HepG2 (cell line): ENCODE results near the gene CDH23. TPM values are rescaled to one million over a fixed set of nuclear protein-coding genes. Genes with fewer than 3 reads are reported as not detected.

Experiments used
- ATAD3A ChIP-seq: sonication (generic); formaldehyde crosslinking; IDR thresholded peaks from 2 replicates; pipeline ENCODE4 v1.4.0; 2020; ENCODE audit warnings: missing genetic modification reagents
- ATF4 ChIP-seq, 2 experiments: fragments of 450-650 bp in 1 of 2; sonication (generic) in 1 of 2; formaldehyde crosslinking; IDR thresholded peaks; 2 replicates each; pipeline versions ENCODE4 v1.5.0 to v1.8.0; 2020 to 2022; ENCODE audit warnings: mild to moderate bottlenecking in 1 of 2, missing genetic modification reagents in 1 of 2
- ERF ChIP-seq: IDR thresholded peaks from 2 replicates; pipeline ENCODE4 v1.6.1; 2018; ENCODE audit warnings: missing biosample characterization, missing genetic modification reagents
- FLYWCH1 ChIP-seq: sonication (generic); formaldehyde crosslinking; IDR thresholded peaks from 2 replicates; pipeline ENCODE4 v1.8.1; 2023; ENCODE audit warnings: mild to moderate bottlenecking, missing genetic modification reagents
- GFI1 ChIP-seq: sonication (generic); formaldehyde crosslinking; IDR thresholded peaks from 2 replicates; pipeline ENCODE4 v1.5.0; 2020; ENCODE audit warnings: missing genetic modification reagents, mild to moderate bottlenecking, borderline replicate concordance
- HMGA1 ChIP-seq: sonication (generic); formaldehyde crosslinking; conservative IDR thresholded peaks from 2 replicates; pipeline ENCODE4 v1.4.0; 2020; ENCODE audit warnings: missing genetic modification reagents
- HNF1B ChIP-seq: sonication (generic); formaldehyde crosslinking; IDR thresholded peaks from 2 replicates; pipeline ENCODE4 v1.5.1; 2020; ENCODE audit warnings: mild to moderate bottlenecking, moderate library complexity, missing genetic modification reagents
- HOXA5 ChIP-seq: sonication (generic); formaldehyde crosslinking; IDR thresholded peaks from 2 replicates; pipeline ENCODE4 v1.4.0; 2020; ENCODE audit warnings: missing genetic modification reagents
- KDM2A ChIP-seq: sonication (generic); formaldehyde crosslinking; IDR thresholded peaks from 2 replicates; pipeline ENCODE4 v1.4.0; 2020; ENCODE audit warnings: low read depth, missing genetic modification reagents, borderline replicate concordance
- KDM3A ChIP-seq: IDR thresholded peaks from 2 replicates; pipeline ENCODE4 v1.6.1; 2018; ENCODE audit warnings: low read depth, missing compliant biosample characterization
- KDM5B ChIP-seq: sonication (generic); formaldehyde crosslinking; IDR thresholded peaks from 2 replicates; pipeline ENCODE4 v1.4.0; 2020; ENCODE audit warnings: missing genetic modification reagents, mild to moderate bottlenecking, borderline replicate concordance
- KLF16 ChIP-seq, 2 experiments: sonication (generic) in 1 of 2; formaldehyde crosslinking in 1 of 2; IDR thresholded peaks; 2 replicates each; pipeline versions ENCODE4 v1.6.1 to v1.8.0; 2016 to 2023; ENCODE audit warnings: missing genetic modification reagents in 2 of 2, missing compliant biosample characterization in 1 of 2
- KLF6 ChIP-seq: IDR thresholded peaks from 2 replicates; pipeline ENCODE4 v1.8.0; 2016; ENCODE audit warnings: missing biosample characterization, missing genetic modification reagents
- KMT2B ChIP-seq: IDR thresholded peaks from 2 replicates; pipeline ENCODE4 v1.6.1; 2016; ENCODE audit warnings: missing genetic modification reagents, missing compliant biosample characterization
- MAFG ChIP-seq: sonication (generic); formaldehyde crosslinking; IDR thresholded peaks from 2 replicates; pipeline ENCODE4 v1.5.1; 2020; ENCODE audit warnings: mild to moderate bottlenecking, missing genetic modification reagents
- MIER3 ChIP-seq: IDR thresholded peaks from 2 replicates; pipeline ENCODE4 v1.6.1; 2016; ENCODE audit warnings: missing compliant biosample characterization, borderline replicate concordance
- NFE2L2 ChIP-seq: fragments of 150-350 bp; IDR thresholded peaks from 2 replicates; pipeline ENCODE4 v1.6.1; 2014; ENCODE audit warnings: low read length
- SIN3B ChIP-seq: fragments of 150-350 bp; IDR thresholded peaks from 2 replicates; pipeline ENCODE4 v1.6.1; 2014; ENCODE audit warnings: low read length
- TAF1 ChIP-seq: sonication (generic); formaldehyde crosslinking; IDR thresholded peaks from 2 replicates; pipeline ENCODE4 v1.4.0; 2020; ENCODE audit warnings: missing genetic modification reagents
- TARDBP ChIP-seq: sonication (generic); formaldehyde crosslinking; IDR thresholded peaks from 2 replicates; pipeline ENCODE4 v1.8.0; 2022; ENCODE audit warnings: mild to moderate bottlenecking, missing genetic modification reagents
- THAP11 ChIP-seq: IDR thresholded peaks from 2 replicates; pipeline ENCODE4 v1.6.1; 2016; ENCODE audit warnings: missing biosample characterization, missing genetic modification reagents
- YEATS2 ChIP-seq: sonication (generic); formaldehyde crosslinking; IDR thresholded peaks from 2 replicates; pipeline ENCODE4 v1.4.0; 2020; ENCODE audit warnings: missing genetic modification reagents, borderline replicate concordance
- ZFY ChIP-seq: sonication (generic); formaldehyde crosslinking; IDR thresholded peaks from 2 replicates; pipeline ENCODE4 v1.4.0; 2020; ENCODE audit warnings: missing genetic modification reagents
- ZMYM4 ChIP-seq: sonication (generic); formaldehyde crosslinking; IDR thresholded peaks from 2 replicates; pipeline ENCODE4 v1.8.1; 2023; ENCODE audit warnings: mild to moderate bottlenecking, missing genetic modification reagents
- ZNF143 ChIP-seq: sonication (generic); formaldehyde crosslinking; IDR thresholded peaks from 2 replicates; pipeline ENCODE4 v1.4.0; 2020; ENCODE audit warnings: missing genetic modification reagents
- ZNF205 ChIP-seq: IDR thresholded peaks from 2 replicates; pipeline ENCODE4 v1.6.1; 2018; ENCODE audit warnings: missing biosample characterization, missing genetic modification reagents
- ZNF33B ChIP-seq: sonication (generic); formaldehyde crosslinking; IDR thresholded peaks from 2 replicates; pipeline ENCODE4 v1.5.1; 2020; ENCODE audit warnings: mild to moderate bottlenecking, missing genetic modification reagents
- ZNF558 ChIP-seq: sonication (generic); formaldehyde crosslinking; IDR thresholded peaks from 2 replicates; pipeline ENCODE4 v1.9.0; 2022; ENCODE audit warnings: mild to moderate bottlenecking, missing genetic modification reagents, borderline replicate concordance
- ZNF691 ChIP-seq: sonication (generic); formaldehyde crosslinking; IDR thresholded peaks from 2 replicates; pipeline ENCODE4 v1.4.0; 2020; ENCODE audit warnings: missing genetic modification reagents, low read depth, mild to moderate bottlenecking, borderline replicate concordance
- polyA plus RNA-seq, 8 experiments: library from polyadenylated mRNA; depleted of rRNA in 3 of 8; stranded (reverse) in 7 of 8; unstranded in 1 of 8; fragments of >200 nt; fragmentation: Illumina TruSeq in 4 of 8; extraction: Trizol in 4 of 8; gene quantifications; 2 replicates each; pipeline versions ENCODE4 v1.2.1 to v1.2.3, GENCODE V29; 2011 to 2016; ENCODE audit warnings: low read depth in 4 of 8, missing spikeins in 1 of 8, mixed read lengths in 1 of 8; ENCODE audit not compliant: insufficient read depth in 1 of 8
- total RNA-seq, 5 experiments: library from RNA; depleted of rRNA; stranded (reverse); fragments of >200 nt; fragmentation: Illumina TruSeq; extraction: Trizol; gene quantifications; 2 replicates each; pipeline ENCODE4 v1.2.3, GENCODE V29; 2016; ENCODE audit warnings: low read depth in 1 of 5

CDH23 gene
- total and polyA plus RNA-seq, 2 of the 13 experiments (the other 11 are each of a cell fraction or from before 2014, with no cell fraction given): 0.13 TPM; not detected in 1

- TF ChIP-seq HMGA1 (CRISPR knock-in tag) (no peak), KLF16 (CRISPR knock-in tag; IDR thresholded peaks at IDR 0.05) (no peak; a peak in 1 of 4 replicates), GFI1 (0 out of 2 replicates have a peak, but pooled peaks have one; percentile 29), KDM3A (peak; percentile 82), SIN3B (no peak), MAFG (CRISPR knock-in tag) (peak; percentile 100), FLYWCH1 (CRISPR knock-in tag) (no peak), ATF4 (CRISPR knock-in tag; IDR thresholded peaks at IDR 0.05) (peak in 1 of 2 experiments; percentile 87; a peak in 2 of 4 replicates), ZNF143 (CRISPR knock-in tag) (peak; percentile 82), ERF (CRISPR knock-in tag) (peak; percentile 58; the same call in 1 of the 2 replicates), ZNF691 (CRISPR knock-in tag) (0 out of 2 replicates have a peak, but pooled peaks have one; percentile 50), NFE2L2 (peak; percentile 95), ATAD3A (CRISPR knock-in tag) (no peak), TAF1 (CRISPR knock-in tag) (peak; percentile 39; the same call in 1 of the 2 replicates), TARDBP (CRISPR knock-in tag) (peak; percentile 60; the same call in 1 of the 2 replicates), HNF1B (CRISPR knock-in tag) (peak; percentile 74), ZNF205 (CRISPR knock-in tag) (peak; percentile 69; the same call in 1 of the 2 replicates), THAP11 (peak; percentile 72), KLF6 (CRISPR knock-in tag) (0 out of 2 replicates have a peak, but pooled peaks have one; percentile 30), KMT2B (CRISPR knock-in tag) (0 out of 2 replicates have a peak, but pooled peaks have one; percentile 50), YEATS2 (CRISPR knock-in tag) (peak; percentile 78; the same call in 1 of the 2 replicates), KDM2A (CRISPR knock-in tag) (peak; percentile 69; the same call in 1 of the 2 replicates), ZNF33B (CRISPR knock-in tag) (no peak), MIER3 (CRISPR knock-in tag) (peak; percentile 81; the same call in 1 of the 2 replicates), ZFY (CRISPR knock-in tag) (peak; percentile 89), KDM5B (CRISPR knock-in tag) (0 out of 2 replicates have a peak, but pooled peaks have one; percentile 32), HOXA5 (CRISPR knock-in tag) (peak; percentile 47; the same call in 1 of the 2 replicates), ZMYM4 (CRISPR knock-in tag) (0 out of 2 replicates have a peak, but pooled peaks have one; percentile 45), ZNF558 (CRISPR knock-in tag) (no peak)
These were observed 463.7 kb downstream of the CDH23 start (continued) for GRCh38 chr10:71860243-71861029.
